GM21423 (cell line): ENCODE data around the gene PDCD1LG2.
A peak's percentile ranks its signal among the peaks of the same experiment; 100 is the strongest.

ENCODE experiments used
- ATAC-seq: cut with Tn5 transposase; IDR thresholded peaks from one replicate; pipeline ENCODE4 v1.9.1; 2021; ENCODE audit warnings: mild to moderate bottlenecking, moderate library complexity; ENCODE audit not compliant: unreplicated experiment

Gene PDCD1LG2

GRCh38 chr9:5529683-5530221 is 19.4 kb downstream of the PDCD1LG2 start:
- peak; percentile 62 for ATAC-seq

GRCh38 chr9:5531101-5531882 is 21.0 kb downstream of the PDCD1LG2 start:
- no peak for ATAC-seq

GRCh38 chr9:5532306-5532705 is 22.0 kb downstream of the PDCD1LG2 start:
- ATAC-seq, result no peak

GRCh38 chr9:5532790-5533189 is 22.5 kb downstream of the PDCD1LG2 start:
- no peak for ATAC-seq

- no peak for ATAC-seq
Observed at GRCh38 chr9:5536684-5537083, 26.4 kb downstream of the PDCD1LG2 start.

- no peak for ATAC-seq
Observed at GRCh38 chr9:5543875-5544702, 33.8 kb downstream of the PDCD1LG2 start.

GRCh38 chr9:5549658-5550650 is 39.6 kb downstream of the PDCD1LG2 start:
- ATAC-seq, result no peak

GRCh38 chr9:5551368-5552150 is 41.2 kb downstream of the PDCD1LG2 start:
- no peak for ATAC-seq

- no peak for ATAC-seq
Observed at GRCh38 chr9:5552301-5552700, 42.0 kb downstream of the PDCD1LG2 start.

- no peak for ATAC-seq
Observed at GRCh38 chr9:5553211-5553610, 42.9 kb downstream of the PDCD1LG2 start.

- no peak for ATAC-seq
Observed at GRCh38 chr9:5554254-5554653, 43.9 kb downstream of the PDCD1LG2 start.

- ATAC-seq, result no peak
Observed at GRCh38 chr9:5556101-5556705, 45.9 kb downstream of the PDCD1LG2 start.

GRCh38 chr9:5557606-5558587 is 47.6 kb downstream of the PDCD1LG2 start:
- ATAC-seq, result peak; percentile 74

GRCh38 chr9:5559659-5560058 is 49.3 kb downstream of the PDCD1LG2 start:
- ATAC-seq, result no peak

GRCh38 chr9:5560443-5561100 is 50.2 kb downstream of the PDCD1LG2 start:
- no peak for ATAC-seq

GRCh38 chr9:5561828-5562488 is 51.6 kb downstream of the PDCD1LG2 start:
- ATAC-seq, result no peak

- ATAC-seq, result no peak
Observed at GRCh38 chr9:5562806-5563416, 52.6 kb downstream of the PDCD1LG2 start.
